Left ventricle myocardium inferior (tissue), 1 donor: Measurements from ENCODE around the gene KCNH6. TPM values are rescaled to one million over a fixed set of nuclear protein-coding genes. Genes with fewer than 3 reads are reported as not detected.

Source experiments
- DNase-seq: peaks from one replicate; pipeline ENCODE4 v3.0.0-alpha.2; 2020
- H3K27ac ChIP-seq: fragments of 200-600 bp; replicated peaks from 2 replicates; pipeline ENCODE4 v1.8.0; 2021
- H3K27me3 ChIP-seq: fragments of 200-600 bp; 2 replicates; pipeline ENCODE4 v1.8.0; 2021; ENCODE audit warnings: low read depth
- H3K36me3 ChIP-seq: fragments of 200-600 bp; 2 replicates; pipeline ENCODE4 v1.8.0; 2021
- H3K4me1 ChIP-seq: fragments of 200-600 bp; 2 replicates; pipeline ENCODE4 v1.8.0; 2021
- H3K4me3 ChIP-seq: fragments of 200-600 bp; 2 replicates; pipeline ENCODE4 v1.8.0; 2021; ENCODE audit warnings: mild to moderate bottlenecking, moderate library complexity
- H3K9me3 ChIP-seq: fragments of 200-600 bp; replicated peaks from 2 replicates; pipeline ENCODE4 v1.8.0; 2021
- intact Hi-C: fragments of 100-400 bp; cut with micrococcal nuclease; formaldehyde crosslinking; loops from one replicate; pipeline ENCODE4 v1.11.0; 2022
- total RNA-seq: library from RNA; stranded (reverse); fragmentation: NEBNext Ultra II Directional; extraction: Animal tissue kit (Norgen Biotek cat#: 25700); gene quantifications from one replicate; pipeline ENCODE4 v1.2.1, GENCODE V29; 2021
- TF ChIP-seq, protein P1 (sequence below): fragments of 200-600 bp; IDR thresholded peaks from 2 replicates; pipeline ENCODE4 v1.8.0; 2021; ENCODE audit warnings: antibody characterized with exemption, mild to moderate bottlenecking, borderline replicate concordance
- donor health status: DM: no; HTN: yes; CAD: no; lungs with severe emphysema.

Gene KCNH6
- total RNA-seq, 1 donor from 2014 or later: not detected

DNA sequence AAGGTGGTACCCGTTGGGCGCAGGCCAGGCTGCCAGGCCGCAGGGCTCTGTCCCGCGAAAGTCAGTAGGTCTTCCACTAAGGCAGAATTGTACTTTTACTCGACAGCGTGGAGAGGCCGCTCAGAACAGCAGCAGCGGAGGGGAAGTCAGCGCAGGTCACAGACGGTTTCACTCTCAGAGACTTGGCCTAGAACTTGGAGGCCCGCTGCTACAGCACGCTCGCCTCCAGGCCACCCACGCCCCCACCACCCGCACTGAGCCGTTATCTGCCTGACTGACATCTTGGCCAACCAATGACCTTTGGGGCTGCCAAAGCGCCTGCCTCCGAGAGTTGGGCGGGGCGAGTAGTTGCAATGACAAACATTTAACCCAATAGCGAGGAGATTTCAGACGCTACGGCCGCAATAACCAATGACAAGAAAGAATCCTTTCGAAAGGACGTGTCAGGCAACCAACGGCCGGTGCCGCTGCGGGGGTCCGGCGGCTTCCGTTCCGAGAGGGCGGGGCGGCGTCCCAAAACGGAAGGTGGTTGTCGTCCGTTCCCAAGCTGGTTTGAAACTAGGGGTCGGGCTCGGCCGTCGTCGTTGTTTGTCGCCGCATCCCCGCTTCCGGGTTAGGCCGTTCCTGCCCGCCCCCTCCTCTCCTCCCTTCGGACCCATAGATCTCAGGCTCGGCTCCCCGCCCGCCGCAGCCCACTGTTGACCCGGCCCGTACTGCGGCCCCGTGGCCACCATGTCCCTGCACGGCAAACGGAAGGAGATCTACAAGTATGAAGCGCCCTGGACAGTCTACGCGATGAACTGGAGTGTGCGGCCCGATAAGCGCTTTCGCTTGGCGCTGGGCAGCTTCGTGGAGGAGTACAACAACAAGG is 27.0 kb downstream of the KCNH6 start, which contains the start of gene DCAF7:
Gene DCAF7, plus strand, starts transcription at position 532 of the 871 bp plus-strand sequence. Its CDS starts 201 bp downstream, at position 733.
- intact Hi-C loops: no loop called here
- Histone ChIP-seq H3K9me3 (no peaks in the 10 kb centered on the region), H3K4me1 (peaks cover 58% of the 10 kb centered on the region), H3K27me3 (no peaks in the 10 kb centered on the region), H3K4me3 (peak within 1 kb of the TSS; percentile 96), H3K27ac (peak within 1 kb of the TSS; percentile 93), H3K36me3 (no peaks in the 10 kb centered on the region)
- TF ChIP-seq, protein P1, sequence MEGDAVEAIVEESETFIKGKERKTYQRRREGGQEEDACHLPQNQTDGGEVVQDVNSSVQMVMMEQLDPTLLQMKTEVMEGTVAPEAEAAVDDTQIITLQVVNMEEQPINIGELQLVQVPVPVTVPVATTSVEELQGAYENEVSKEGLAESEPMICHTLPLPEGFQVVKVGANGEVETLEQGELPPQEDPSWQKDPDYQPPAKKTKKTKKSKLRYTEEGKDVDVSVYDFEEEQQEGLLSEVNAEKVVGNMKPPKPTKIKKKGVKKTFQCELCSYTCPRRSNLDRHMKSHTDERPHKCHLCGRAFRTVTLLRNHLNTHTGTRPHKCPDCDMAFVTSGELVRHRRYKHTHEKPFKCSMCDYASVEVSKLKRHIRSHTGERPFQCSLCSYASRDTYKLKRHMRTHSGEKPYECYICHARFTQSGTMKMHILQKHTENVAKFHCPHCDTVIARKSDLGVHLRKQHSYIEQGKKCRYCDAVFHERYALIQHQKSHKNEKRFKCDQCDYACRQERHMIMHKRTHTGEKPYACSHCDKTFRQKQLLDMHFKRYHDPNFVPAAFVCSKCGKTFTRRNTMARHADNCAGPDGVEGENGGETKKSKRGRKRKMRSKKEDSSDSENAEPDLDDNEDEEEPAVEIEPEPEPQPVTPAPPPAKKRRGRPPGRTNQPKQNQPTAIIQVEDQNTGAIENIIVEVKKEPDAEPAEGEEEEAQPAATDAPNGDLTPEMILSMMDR: no peak
- peak; percentile 99 for DNase-seq

DNA sequence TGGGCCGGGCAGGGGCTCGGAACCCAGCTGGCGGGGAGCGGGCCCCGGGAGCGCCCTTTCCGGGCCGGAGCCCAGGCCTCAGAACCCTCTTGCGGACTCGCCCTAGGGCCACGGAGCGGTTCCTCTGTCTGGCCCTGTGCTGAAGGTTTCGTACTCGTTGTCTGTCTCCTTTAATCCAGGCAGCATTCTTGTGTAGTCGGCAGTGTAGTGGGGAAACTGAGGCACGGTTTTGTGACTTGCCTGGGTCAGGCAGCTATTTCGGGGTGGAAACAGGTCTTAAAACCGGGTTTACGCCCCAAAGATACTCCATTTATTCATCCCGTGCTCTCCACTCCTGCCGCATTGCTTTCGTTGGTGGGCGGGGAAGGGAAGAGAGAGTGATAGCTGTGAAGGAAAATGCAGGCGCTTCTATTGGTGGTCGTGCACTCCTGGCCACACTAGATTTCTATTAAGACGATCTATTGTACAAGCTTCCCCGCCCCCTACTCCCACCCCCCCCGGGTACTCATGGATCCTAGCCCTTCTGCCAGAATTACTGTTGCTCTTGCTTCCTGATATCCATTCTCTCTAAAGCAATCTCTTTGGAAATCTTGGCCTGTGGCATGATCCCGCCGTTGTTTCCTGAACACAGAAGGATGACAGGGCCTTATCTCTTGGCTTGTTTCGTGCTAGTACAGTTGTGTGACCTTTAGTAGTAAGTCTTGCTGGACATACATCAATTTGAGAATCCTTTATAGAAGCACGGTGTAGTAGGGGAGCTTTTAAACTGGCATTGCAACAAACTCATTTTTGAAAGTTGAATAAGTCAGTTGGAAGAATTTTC is 27.9 kb downstream of the KCNH6 start:
- no peaks in the 10 kb centered on the region for H3K27me3 ChIP-seq
- peak overlapping the region; percentile 93 for H3K27ac ChIP-seq
- DNase-seq: no peak
- intact Hi-C loops: no loop called here
- TF ChIP-seq, protein P1: no peak
- no peaks in the 10 kb centered on the region for H3K36me3 ChIP-seq
- H3K4me3 ChIP-seq: peak overlapping the region; percentile 96
- H3K9me3 ChIP-seq: no peaks in the 10 kb centered on the region
- H3K4me1 ChIP-seq: peaks cover 66% of the 10 kb centered on the region

DNA sequence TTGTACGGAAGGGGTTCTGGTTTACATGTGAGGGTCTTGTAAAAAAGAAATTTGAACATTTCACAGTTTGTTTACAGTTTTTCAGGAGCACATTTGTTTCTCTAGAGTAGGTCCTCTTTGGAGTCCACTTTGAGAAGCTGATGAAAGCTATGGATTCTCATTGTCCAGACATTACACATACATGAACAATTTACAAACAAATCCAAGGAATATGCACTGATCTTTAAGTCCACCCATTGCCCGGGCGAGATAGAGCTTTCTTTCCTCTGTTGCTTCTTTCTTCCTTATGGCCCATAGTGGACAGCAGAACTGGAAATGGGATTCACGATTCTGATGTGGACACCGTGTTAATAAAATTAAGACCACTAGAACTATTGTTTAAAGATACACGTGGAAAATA is 29.1 kb downstream of the KCNH6 start:
- no peaks in the 10 kb centered on the region for H3K9me3 ChIP-seq
- no peaks in the 10 kb centered on the region for H3K36me3 ChIP-seq
- no peak overlapping the region for H3K27ac ChIP-seq
- TF ChIP-seq, protein P1: no peak
- no peak for DNase-seq
- intact Hi-C loops: no loop called here
- H3K4me1 ChIP-seq: peaks cover 71% of the 10 kb centered on the region
- H3K4me3 ChIP-seq: peak overlapping the region; percentile 96
- no peaks in the 10 kb centered on the region for H3K27me3 ChIP-seq

DNA sequence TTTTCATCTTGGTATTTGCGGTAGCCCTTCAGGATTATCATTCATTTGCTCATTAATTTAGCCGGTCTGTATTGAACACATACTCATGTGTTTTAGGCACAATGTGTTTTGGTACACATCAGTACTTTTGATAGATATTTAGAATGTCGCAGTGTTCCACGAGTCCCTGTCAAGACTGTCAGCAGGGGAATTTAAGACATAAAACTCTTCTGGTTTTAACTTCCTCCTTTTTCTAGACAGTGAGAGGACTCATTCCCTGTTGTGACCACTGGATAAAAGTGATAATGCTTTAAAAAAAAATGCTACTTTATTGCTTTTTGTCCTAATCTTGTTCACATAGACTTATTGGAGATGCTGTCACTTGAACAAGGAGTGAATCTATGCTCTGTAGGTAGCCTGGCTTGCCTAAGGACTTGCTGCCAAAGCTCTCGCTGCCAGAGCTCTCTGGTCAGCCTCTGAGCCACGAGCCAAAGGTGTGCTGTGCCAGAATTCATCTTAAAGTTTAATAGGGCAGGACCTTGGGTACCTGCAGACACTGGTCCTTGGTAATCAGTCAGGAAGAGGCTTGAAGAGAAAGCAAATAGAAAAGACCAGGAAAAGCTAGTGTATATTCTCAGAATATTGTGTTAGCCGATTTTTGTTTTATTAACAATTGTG is 32.5 kb downstream of the KCNH6 start:
- Histone ChIP-seq H3K27ac (no peak overlapping the region), H3K36me3 (no peaks in the 10 kb centered on the region), H3K9me3 (no peaks in the 10 kb centered on the region), H3K4me3 (no peak overlapping the region), H3K4me1 (peaks cover 58% of the 10 kb centered on the region), H3K27me3 (no peaks in the 10 kb centered on the region)
- intact Hi-C loops: no loop called here
- no peak for DNase-seq
- TF ChIP-seq, protein P1: no peak

DNA sequence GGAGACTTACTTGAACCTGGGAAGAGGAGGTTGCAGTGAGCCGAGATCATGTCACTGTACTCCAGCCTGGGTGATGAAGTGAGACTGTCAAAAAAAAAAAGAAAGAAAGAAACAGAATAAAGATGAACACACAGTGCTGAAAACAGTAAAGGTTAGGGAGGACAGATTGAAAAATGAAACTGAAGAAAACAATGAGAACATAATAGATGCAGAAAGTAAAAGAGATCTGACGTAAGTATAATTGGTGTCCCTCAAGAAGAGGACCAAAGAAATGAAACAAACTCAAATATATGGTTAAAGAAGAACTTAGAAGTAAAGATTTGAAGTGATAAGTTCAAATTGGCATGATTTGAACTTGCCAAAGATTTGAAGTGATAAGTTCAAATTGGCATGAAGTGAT is 34.3 kb downstream of the KCNH6 start:
- TF ChIP-seq, protein P1: no peak
- Histone ChIP-seq H3K27me3 (no peaks in the 10 kb centered on the region), H3K27ac (no peak overlapping the region), H3K4me3 (no peak overlapping the region), H3K36me3 (no peaks in the 10 kb centered on the region), H3K4me1 (peaks cover 50% of the 10 kb centered on the region), H3K9me3 (no peaks in the 10 kb centered on the region)
- intact Hi-C loops: no loop called here
- DNase-seq: no peak
